Activated naive CD8-positive, alpha-beta T cell treated with anti-CD3 and anti-CD28 coated beads for 36 hours (primary cell): Measurements from ENCODE around the gene SLC49A3. TPM values are rescaled to one million over a fixed set of nuclear protein-coding genes. Genes with fewer than 3 reads are reported as not detected.
"Not testable (repeated sequence)": the region's sequence is repeated elsewhere in the genome, so short reads cannot be mapped to it uniquely, and the experiment has no call there.

Source experiments
- DNase-seq: peaks from one replicate; pipeline ENCODE4 v3.0.0; 2021
- H3K27ac Mint-ChIP-seq: one replicate; pipeline ENCODE4 v1.8.0; 2022; ENCODE audit warnings: mild to moderate bottlenecking, moderate library complexity, mixed read lengths
- H3K27me3 Mint-ChIP-seq: one replicate; pipeline ENCODE4 v1.8.0; 2022; ENCODE audit warnings: mild to moderate bottlenecking, mixed read lengths
- H3K36me3 Mint-ChIP-seq: one replicate; pipeline ENCODE4 v1.8.0; 2021; ENCODE audit warnings: mild to moderate bottlenecking, mixed read lengths
- H3K4me1 Mint-ChIP-seq: one replicate; pipeline ENCODE4 v1.8.0; 2021; ENCODE audit warnings: mixed read lengths
- H3K4me3 Mint-ChIP-seq: one replicate; pipeline ENCODE4 v1.8.0; 2022; ENCODE audit warnings: mild to moderate bottlenecking, moderate library complexity, mixed read lengths
- H3K9me3 Mint-ChIP-seq: one replicate; pipeline ENCODE4 v1.8.0; 2022; ENCODE audit warnings: mixed read lengths
- total RNA-seq, 2 experiments: library from RNA; stranded (reverse); gene quantifications; one replicate each; pipeline ENCODE4 v1.2.3, GENCODE V29; 2021

SLC49A3 gene
- total RNA-seq, 2 experiments from 2014 or later: 0.38 to 0.43 TPM

- no peaks in the 10 kb centered on the region for H3K9me3 Mint-ChIP-seq
- peaks cover 16% of the 10 kb centered on the region for H3K4me1 Mint-ChIP-seq
- DNase-seq: no peak
- H3K27me3 Mint-ChIP-seq: no peaks in the 10 kb centered on the region
- H3K36me3 Mint-ChIP-seq: peaks cover 22% of the 10 kb centered on the region
- H3K4me3 Mint-ChIP-seq: peak overlapping the region; percentile 92
- H3K27ac Mint-ChIP-seq: peak overlapping the region; percentile 83
These were observed 15.4 kb downstream of the SLC49A3 start for GRCh38 chr4:673349-674091.

- Mint-ChIP-seq H3K4me1 (peaks cover 16% of the 10 kb centered on the region), H3K27ac (no peak overlapping the region), H3K4me3 (no peak overlapping the region), H3K27me3 (no peaks in the 10 kb centered on the region), H3K9me3 (no peaks in the 10 kb centered on the region), H3K36me3 (peaks cover 22% of the 10 kb centered on the region)
- DNase-seq: no peak
These were observed 17.2 kb downstream of the SLC49A3 start for GRCh38 chr4:671769-672168.

- not testable (repeated sequence) for H3K4me3 Mint-ChIP-seq, DNase-seq, H3K27ac Mint-ChIP-seq, H3K4me1 Mint-ChIP-seq, H3K27me3 Mint-ChIP-seq, H3K9me3 Mint-ChIP-seq
- H3K36me3 Mint-ChIP-seq: peaks cover 18% of the 10 kb centered on the region
These were observed 19.0 kb downstream of the SLC49A3 start for GRCh38 chr4:669806-670559.

GRCh38 chr4:668219-668618 is 20.7 kb downstream of the SLC49A3 start:
- not testable (repeated sequence) for H3K9me3 Mint-ChIP-seq, H3K27me3 Mint-ChIP-seq, DNase-seq, H3K4me3 Mint-ChIP-seq, H3K27ac Mint-ChIP-seq
- Mint-ChIP-seq H3K36me3 (peaks cover 17% of the 10 kb centered on the region), H3K4me1 (peaks cover 12% of the 10 kb centered on the region)

GRCh38 chr4:667545-667925 is 21.4 kb downstream of the SLC49A3 start:
- Mint-ChIP-seq H3K36me3 (peaks cover 12% of the 10 kb centered on the region), H3K27me3 (no peaks in the 10 kb centered on the region), H3K27ac (no peak overlapping the region), H3K4me3 (no peak overlapping the region), H3K9me3 (no peaks in the 10 kb centered on the region), H3K4me1 (peaks cover 9% of the 10 kb centered on the region)
- DNase-seq: no peak

DNA sequence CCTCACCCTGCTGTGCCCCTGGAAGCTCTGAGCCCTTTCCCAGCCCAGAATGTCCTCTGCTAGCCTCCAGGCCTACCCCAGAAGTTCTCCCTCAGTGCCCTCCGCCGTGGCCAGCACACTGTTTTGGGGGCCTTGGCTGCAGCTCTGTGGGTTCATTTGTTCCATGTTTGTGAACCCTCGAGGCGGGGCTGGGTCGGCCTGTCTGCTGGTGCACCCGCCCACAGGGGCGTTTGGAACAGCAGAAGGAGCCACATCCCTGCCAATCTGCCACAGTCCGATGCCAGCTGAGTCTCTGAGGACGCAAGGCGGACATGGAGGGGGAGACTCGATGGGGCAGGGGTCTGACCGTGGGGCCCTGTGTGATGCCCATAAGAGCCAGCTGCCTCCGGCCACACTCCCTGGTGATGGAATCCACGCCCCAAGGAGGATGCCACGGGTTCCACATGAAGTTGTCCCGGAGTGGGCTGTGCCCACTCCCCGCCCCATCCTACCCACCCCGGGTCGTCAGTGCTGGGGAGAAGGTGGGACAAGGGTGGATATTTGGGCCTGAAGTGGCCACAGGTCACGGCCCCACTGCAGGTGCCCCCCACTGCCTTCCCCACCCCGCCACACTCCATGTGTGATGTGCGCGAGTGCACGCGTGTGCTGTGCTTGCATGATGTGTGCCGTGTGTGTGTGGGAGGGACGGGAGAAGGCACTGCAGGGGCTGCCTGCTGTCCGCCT is 22.0 kb downstream of the SLC49A3 start:
- Mint-ChIP-seq H3K27ac (no peak overlapping the region), H3K4me3 (no peak overlapping the region), H3K9me3 (no peaks in the 10 kb centered on the region), H3K36me3 (peaks cover 8% of the 10 kb centered on the region), H3K4me1 (peaks cover 7% of the 10 kb centered on the region), H3K27me3 (no peaks in the 10 kb centered on the region)
- no peak for DNase-seq

DNA sequence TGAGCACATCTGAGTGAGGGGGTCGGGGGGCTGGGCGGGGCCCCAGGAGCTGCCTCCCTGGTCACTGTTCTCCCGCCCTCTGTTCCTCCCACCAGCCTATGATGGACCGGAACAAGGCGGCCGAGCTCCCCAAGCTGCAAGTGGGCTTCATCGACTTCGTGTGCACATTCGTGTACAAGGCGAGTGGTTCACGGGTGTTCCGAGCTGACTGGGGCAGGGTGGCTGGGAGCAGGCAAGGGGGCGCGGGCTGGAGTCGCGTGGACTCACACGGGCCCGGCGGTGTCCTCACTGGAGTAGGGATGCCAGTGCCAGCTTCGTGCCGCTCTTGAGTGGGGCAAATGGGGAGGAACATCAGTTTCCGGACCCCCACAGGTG is 22.5 kb downstream of the SLC49A3 start:
- Mint-ChIP-seq H3K27me3 (no peaks in the 10 kb centered on the region), H3K27ac (no peak overlapping the region), H3K4me3 (no peak overlapping the region), H3K9me3 (no peaks in the 10 kb centered on the region), H3K36me3 (peaks cover 8% of the 10 kb centered on the region), H3K4me1 (peaks cover 7% of the 10 kb centered on the region)
- DNase-seq: no peak

DNA sequence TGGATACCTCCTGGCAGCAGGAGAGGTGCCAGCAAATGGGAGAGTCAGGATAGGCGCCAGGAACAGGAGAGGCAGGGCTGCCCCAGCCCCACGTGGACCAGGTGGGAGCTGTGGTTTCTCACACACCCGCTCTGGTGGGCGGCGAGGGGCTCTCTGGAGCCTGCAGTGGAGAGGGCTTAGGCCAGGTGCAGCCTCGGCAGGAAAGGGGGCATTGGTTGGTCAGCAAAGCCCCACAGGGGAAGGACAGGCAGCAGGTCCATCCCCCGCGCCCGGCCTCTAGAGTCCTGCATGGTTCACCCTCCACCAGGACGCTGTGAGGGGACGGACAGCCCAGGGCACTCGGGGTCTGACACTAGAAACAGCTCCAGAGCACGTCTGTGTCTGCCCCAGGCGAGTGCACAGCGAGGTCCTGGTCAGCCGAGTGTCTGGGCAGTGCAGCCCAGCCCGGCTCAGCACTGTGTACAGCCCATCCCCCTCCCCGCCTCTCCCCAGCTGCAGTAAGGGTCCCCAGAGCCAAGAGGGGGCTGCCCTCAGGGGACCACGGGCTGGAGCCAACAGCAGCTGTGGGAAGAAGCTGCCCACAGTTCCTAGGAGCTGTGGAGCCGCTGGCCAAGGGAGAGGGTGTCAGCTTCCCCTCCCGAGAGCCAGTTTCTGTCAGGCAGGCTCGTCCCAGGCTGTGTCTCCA is 23.1 kb downstream of the SLC49A3 start:
- no peaks in the 10 kb centered on the region for H3K27me3 Mint-ChIP-seq
- H3K4me1 Mint-ChIP-seq: peaks cover 7% of the 10 kb centered on the region
- DNase-seq: no peak
- peaks cover 8% of the 10 kb centered on the region for H3K36me3 Mint-ChIP-seq
- no peaks in the 10 kb centered on the region for H3K9me3 Mint-ChIP-seq
- peak overlapping the region; percentile 84 for H3K4me3 Mint-ChIP-seq
- H3K27ac Mint-ChIP-seq: no peak overlapping the region

DNA sequence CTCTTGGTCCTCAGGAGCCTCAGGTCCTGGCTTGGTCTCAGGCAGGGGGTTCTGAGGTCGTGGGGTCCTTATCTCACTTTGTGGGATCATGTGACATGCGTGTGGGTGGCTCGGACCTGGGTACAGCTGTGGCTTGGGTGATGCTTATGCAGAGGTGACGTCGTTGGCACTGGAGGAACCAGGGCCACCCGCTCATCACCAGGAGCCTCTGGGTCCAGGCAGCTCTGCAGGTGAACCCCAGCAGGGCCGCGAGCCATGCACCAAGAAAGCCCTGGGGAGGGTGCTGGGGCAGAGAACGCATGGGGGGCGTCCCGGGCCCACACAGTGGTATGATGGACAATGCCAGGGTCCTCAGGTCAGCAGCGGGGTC is 23.6 kb downstream of the SLC49A3 start:
- Mint-ChIP-seq H3K27me3 (no peaks in the 10 kb centered on the region), H3K4me3 (peak overlapping the region; percentile 84), H3K9me3 (no peaks in the 10 kb centered on the region), H3K36me3 (peaks cover 7% of the 10 kb centered on the region), H3K27ac (no peak overlapping the region), H3K4me1 (peaks cover 7% of the 10 kb centered on the region)
- no peak for DNase-seq

GRCh38 chr4:664713-665231 is 24.2 kb downstream of the SLC49A3 start:
- Mint-ChIP-seq H3K4me1 (peaks cover 7% of the 10 kb centered on the region), H3K4me3 (peak overlapping the region; percentile 84), H3K36me3 (peaks cover 11% of the 10 kb centered on the region), H3K9me3 (no peaks in the 10 kb centered on the region), H3K27me3 (no peaks in the 10 kb centered on the region), H3K27ac (peak overlapping the region; percentile 90)
- DNase-seq: no peak

DNA sequence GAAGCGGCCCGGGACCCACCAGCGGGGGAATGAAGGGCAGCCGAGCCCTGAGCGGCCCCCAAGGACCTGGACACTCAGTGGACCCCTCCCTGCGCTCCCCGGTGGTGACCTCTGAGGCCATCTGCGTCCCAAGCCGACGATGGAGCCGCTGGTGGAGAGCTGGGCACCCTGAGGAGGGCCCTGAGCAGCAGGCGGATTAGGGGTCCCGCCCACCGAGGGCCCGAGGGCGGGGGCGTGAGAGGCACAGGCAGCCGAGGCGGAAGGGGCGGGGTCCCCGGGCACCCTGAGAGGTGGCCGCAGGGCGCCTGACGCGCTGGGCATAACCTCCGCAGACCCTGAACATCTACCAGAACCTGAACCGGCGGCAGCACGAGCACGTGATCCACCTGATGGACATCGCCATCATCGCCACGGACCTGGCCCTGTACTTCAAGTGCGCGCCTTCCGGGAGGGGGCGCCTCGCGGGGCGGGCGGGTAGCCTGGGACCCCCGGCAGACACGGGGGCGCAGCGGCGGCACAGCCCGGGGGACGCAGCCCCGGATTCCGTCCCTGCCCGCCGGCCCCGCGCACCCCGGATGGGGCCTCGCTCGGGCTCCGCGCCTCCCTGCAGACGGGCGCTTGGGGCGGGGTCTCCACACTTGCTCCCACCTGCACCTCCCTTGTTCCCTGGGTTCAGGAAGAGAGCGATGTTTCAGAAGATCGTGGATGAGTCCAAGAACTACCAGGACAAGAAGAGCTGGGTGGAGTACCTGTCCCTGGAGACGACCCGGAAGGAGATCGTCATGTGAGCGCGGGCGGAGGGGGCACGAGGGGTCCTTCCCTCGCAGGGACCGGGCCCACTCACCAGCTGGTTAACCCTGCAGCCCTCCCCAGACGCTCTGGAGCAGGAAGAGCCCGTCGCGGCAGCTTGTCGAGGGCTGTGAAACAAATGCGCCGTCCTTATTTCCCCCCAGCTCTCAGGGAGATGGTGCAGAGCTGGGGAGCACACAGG is 25.2 kb downstream of the SLC49A3 start:
- H3K36me3 Mint-ChIP-seq: peaks cover 11% of the 10 kb centered on the region
- peak overlapping the region; percentile 85 for H3K4me3 Mint-ChIP-seq
- no peaks in the 10 kb centered on the region for H3K27me3 Mint-ChIP-seq
- peak; percentile 87 for DNase-seq
- H3K27ac Mint-ChIP-seq: peak overlapping the region; percentile 90
- peaks cover 7% of the 10 kb centered on the region for H3K4me1 Mint-ChIP-seq
- H3K9me3 Mint-ChIP-seq: no peaks in the 10 kb centered on the region

GRCh38 chr4:663046-663437 is 25.9 kb downstream of the SLC49A3 start:
- peaks cover 7% of the 10 kb centered on the region for H3K4me1 Mint-ChIP-seq
- H3K4me3 Mint-ChIP-seq: peak overlapping the region; percentile 85
- no peaks in the 10 kb centered on the region for H3K27me3 Mint-ChIP-seq
- peak overlapping the region; percentile 74 for H3K27ac Mint-ChIP-seq
- DNase-seq: no peak
- no peaks in the 10 kb centered on the region for H3K9me3 Mint-ChIP-seq
- peaks cover 11% of the 10 kb centered on the region for H3K36me3 Mint-ChIP-seq

GRCh38 chr4:661881-662761 is 26.8 kb downstream of the SLC49A3 start:
- Mint-ChIP-seq H3K9me3 (no peaks in the 10 kb centered on the region), H3K27me3 (no peaks in the 10 kb centered on the region), H3K36me3 (peaks cover 11% of the 10 kb centered on the region), H3K27ac (no peak overlapping the region), H3K4me3 (peak overlapping the region; percentile 40), H3K4me1 (peaks cover 7% of the 10 kb centered on the region)
- no peak for DNase-seq
